Fibroblast of mammary gland (primary cell): ENCODE data around the gene SUN5.
"Not testable (repeated sequence)": the region's sequence is repeated elsewhere in the genome, so short reads cannot be mapped to it uniquely, and the experiment has no call there.

Experiments used
- DNase-seq: peaks from one replicate; pipeline ENCODE4 v3.0.0-alpha.2; 2010; ENCODE audit warnings: low read depth
- H3K4me3 ChIP-seq: 2 replicates; pipeline ENCODE4 v1.5.1; 2011; ENCODE audit warnings: low read depth, mild to moderate bottlenecking, low read length, moderate library complexity; ENCODE audit not compliant: control insufficient read depth
- TF ChIP-seq, protein P1 (sequence below): conservative IDR thresholded peaks from 2 replicates; pipeline ENCODE4 v1.5.1; 2011; ENCODE audit warnings: low read depth, low read length, inconsistent platforms; ENCODE audit not compliant: control insufficient read depth, insufficient read depth

SUN5 gene, protein sequence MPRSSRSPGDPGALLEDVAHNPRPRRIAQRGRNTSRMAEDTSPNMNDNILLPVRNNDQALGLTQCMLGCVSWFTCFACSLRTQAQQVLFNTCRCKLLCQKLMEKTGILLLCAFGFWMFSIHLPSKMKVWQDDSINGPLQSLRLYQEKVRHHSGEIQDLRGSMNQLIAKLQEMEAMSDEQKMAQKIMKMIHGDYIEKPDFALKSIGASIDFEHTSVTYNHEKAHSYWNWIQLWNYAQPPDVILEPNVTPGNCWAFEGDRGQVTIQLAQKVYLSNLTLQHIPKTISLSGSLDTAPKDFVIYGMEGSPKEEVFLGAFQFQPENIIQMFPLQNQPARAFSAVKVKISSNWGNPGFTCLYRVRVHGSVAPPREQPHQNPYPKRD

DNA sequence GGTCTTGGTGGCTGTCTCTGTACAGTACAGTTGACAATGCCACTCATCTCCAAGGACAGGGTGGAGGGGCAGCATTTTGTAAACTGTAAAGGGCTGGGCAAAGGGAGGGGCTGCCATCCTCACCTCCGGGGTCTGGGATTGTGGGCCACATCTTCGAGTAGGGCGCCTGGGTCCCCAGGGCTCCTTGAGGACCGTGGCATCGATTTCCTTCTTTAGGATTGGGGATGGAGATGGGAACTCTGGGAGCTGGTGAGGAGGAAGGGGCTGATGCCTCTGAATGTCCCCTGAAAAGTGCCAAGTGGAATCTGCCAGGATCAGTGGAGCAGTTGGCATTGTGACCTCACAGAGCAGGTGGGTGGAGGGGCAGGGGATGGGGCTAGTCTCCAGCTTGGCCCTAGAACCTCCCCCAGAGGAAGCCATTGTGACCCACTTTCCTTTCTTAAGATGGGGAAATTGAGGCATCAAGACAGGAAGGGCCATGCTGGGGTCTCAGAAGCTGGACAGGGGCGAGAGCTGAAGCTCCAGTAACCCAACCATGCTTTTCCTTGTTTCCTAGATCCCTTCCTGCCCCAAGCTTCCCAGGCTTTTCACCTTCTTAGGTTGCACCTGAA, at the start of gene SUN5:
SUN5 (minus strand) TSS at position 293 of the 611 bp plus-strand sequence; CDS start at position 200, 93 bp downstream.
- TF ChIP-seq, protein P1, sequence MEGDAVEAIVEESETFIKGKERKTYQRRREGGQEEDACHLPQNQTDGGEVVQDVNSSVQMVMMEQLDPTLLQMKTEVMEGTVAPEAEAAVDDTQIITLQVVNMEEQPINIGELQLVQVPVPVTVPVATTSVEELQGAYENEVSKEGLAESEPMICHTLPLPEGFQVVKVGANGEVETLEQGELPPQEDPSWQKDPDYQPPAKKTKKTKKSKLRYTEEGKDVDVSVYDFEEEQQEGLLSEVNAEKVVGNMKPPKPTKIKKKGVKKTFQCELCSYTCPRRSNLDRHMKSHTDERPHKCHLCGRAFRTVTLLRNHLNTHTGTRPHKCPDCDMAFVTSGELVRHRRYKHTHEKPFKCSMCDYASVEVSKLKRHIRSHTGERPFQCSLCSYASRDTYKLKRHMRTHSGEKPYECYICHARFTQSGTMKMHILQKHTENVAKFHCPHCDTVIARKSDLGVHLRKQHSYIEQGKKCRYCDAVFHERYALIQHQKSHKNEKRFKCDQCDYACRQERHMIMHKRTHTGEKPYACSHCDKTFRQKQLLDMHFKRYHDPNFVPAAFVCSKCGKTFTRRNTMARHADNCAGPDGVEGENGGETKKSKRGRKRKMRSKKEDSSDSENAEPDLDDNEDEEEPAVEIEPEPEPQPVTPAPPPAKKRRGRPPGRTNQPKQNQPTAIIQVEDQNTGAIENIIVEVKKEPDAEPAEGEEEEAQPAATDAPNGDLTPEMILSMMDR: no peak
- no peak for DNase-seq
- H3K4me3 ChIP-seq: no peak within 1 kb of the TSS

DNA sequence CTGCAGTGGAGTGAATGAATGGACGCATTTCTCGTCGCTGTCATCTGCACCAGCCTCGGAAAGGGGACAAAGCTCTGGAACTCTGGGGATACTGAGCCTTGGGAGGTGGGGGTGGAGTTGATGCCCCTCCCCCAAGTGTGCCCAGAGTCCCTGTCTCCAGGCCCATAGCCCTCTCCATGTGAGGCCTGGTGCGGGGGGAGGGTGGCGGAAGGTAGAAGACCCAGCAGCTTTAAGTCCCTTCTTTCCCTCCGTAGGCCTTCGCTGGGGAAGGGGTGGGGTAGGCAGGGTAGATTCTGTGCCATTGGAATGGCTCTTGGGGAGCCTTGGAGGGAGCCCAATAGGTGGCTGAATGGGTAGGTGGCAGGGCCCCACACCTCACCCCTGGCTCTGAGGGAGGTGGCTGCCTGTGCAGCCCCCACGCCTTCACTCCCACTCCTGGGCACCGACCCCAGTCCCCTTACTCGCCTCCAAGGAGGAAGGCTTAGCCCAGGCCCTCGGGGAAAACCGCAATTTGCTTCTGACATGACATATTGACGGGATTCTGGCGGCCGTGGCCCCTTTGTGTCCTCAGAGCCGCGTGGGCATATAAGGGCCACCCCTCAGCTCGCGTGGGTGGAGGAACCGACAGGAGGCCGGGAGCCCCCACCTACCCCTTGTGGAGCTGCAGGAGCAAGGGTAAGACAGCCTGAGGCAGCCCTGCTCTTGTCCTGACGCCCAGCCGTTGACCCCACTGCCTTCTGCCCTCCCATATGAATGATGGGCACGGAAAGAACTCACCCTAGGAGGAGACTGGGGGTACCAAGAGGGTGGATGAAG, 49.3 kb upstream of the SUN5 start, which contains the start of gene BPIFB3:
BPIFB3 (plus strand) TSS at position 613 of the 816 bp plus-strand sequence. CDS start 1,533 bp downstream, outside the sequence.
- H3K4me3 ChIP-seq: no peak within 1 kb of the TSS
- DNase-seq: no peak
- TF ChIP-seq, protein P1: no peak

DNA sequence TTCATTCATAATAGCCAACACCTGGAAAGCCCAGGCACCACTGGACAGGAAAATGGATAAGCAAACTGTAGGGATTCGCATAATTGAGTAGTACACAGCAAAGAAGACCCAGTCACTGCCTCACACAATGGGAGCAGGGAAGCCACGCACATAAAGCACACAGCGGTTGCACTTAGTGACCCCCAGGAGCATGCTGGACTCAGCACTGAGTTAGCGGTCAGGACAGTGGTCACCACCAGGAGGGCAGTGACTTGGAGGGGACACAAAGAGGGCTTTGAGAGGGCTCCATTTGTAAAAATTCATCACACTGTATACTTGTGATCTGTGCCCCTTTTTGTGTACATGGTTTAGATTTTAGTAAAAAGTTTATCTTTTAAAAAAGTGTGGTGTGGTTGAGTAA, 47.1 kb upstream of the SUN5 start:
- no peak overlapping the region for H3K4me3 ChIP-seq
- TF ChIP-seq, protein P1: no peak
- DNase-seq: no peak

DNA sequence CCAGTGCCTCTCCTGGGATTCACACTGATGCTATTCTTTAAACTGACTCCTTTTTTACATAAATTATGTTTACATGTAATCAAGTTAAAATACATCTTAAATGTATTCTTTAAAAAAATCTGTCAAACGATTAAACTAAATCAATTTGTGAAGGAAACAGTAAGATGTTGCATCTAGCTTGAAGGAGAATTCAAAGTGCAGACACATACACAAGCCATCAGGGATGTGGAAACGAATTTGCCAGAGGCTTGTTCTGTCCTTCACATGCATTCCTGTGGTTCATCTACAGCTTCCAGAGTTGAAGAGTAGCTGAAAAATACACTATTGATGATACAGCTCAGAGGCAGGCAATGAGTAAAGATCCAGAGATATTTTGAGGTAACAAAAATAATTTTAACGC, 42.2 kb upstream of the SUN5 start:
- no peak for DNase-seq
- TF ChIP-seq, protein P1: no peak
- H3K4me3 ChIP-seq: no peak overlapping the region

DNA sequence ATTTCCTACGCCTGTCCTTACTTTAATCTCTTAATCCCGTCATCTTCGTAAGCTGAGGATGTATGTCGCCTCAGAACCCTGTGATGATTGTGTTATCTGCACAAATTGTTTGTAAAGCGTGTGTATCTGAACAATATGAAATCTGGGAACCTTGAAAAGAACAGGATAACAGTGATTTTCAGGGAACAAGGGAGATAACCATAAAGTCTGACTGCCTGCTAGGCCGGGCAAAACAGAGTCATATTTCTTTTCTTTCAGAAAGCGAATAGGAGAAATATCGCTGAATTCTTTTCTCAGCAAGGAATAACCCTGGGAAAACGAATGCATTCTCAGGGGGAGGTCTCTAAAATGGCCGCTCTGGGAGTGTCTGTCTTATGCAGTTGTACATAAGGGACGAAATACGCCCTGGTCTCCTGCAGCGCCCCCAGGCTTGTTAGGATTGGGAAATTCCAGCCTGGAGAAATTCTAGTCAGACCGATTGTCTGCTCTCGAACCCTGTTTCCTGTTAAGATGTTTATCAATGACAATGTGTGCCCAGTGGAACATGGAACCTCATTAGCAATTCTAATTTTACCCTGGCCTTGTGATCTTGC, 41.0 kb upstream of the SUN5 start:
- not testable (repeated sequence) for H3K4me3 ChIP-seq, DNase-seq

DNA sequence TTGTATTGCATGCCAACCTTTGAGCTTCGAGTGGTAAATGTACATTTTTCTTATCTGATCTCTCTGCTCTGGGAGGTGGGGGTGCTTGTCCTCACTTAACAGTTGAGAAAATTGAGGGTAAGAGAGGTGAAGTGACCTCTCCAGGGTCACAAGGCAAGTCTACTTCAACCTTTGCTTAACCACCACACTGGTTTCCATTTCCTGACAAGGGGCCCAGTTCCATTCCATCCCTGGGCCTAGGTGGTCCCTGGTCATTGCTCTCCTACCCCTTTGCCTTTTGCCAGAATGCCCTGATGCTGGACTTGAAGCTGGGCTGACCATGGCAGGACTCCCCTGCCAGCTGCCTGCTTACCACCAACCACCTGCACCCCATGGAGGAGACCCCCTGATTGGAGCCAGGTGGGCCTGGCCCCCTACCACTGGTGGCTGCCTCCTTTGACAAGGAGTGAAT, 39.5 kb upstream of the SUN5 start:
- no peak overlapping the region for H3K4me3 ChIP-seq
- DNase-seq: no peak
- TF ChIP-seq, protein P1: no peak
